Hindlimb muscle (tissue), 1 donor: Measurements from ENCODE around the gene HMGN2. TPM values are rescaled to one million over a fixed set of nuclear protein-coding genes. Genes with fewer than 3 reads are reported as not detected.

Experiments used
- polyA plus RNA-seq: library from polyadenylated mRNA; unstranded; fragments of 120-200 nt; gene quantifications from one replicate; pipeline ENCODE4 v1.2.1, GENCODE V29; 2013; ENCODE audit not compliant: insufficient read length

Gene HMGN2
- polyA plus RNA-seq, 1 donor, result 611 TPM

Other genes starting within 250 kb of the HMGN2 start
- gene CEP85, start 238.2 kb upstream of the HMGN2 start, polyA plus RNA-seq, result 23.0 TPM
- gene SH3BGRL3, start 192.4 kb upstream of the HMGN2 start, polyA plus RNA-seq, result 57.4 TPM
- 8.6 TPM for gene UBXN11, start 165.8 kb upstream of the HMGN2 start, polyA plus RNA-seq
- 2.2 TPM for gene CD52, start 154.5 kb upstream of the HMGN2 start, polyA plus RNA-seq
- 0.40 TPM for gene CRYBG2, start 118.3 kb upstream of the HMGN2 start, polyA plus RNA-seq
- gene ZNF683, start 99.7 kb upstream of the HMGN2 start, polyA plus RNA-seq, result not detected
- gene LIN28A, start 61.6 kb upstream of the HMGN2 start, polyA plus RNA-seq, result not detected
- 20.6 TPM for gene DHDDS, start 40.1 kb upstream of the HMGN2 start, polyA plus RNA-seq
- gene RPS6KA1, start 57.3 kb downstream of the HMGN2 start, polyA plus RNA-seq, result 7.4 TPM
- gene ARID1A, start 223.6 kb downstream of the HMGN2 start, polyA plus RNA-seq, result 53.6 TPM